Activated B cell treated with CpG ODN at 0.5 μM for 24 hours (primary cell): ENCODE results near the gene BRAT1. TPM values are rescaled to one million over a fixed set of nuclear protein-coding genes. Genes with fewer than 3 reads are reported as not detected.
A peak's percentile ranks its signal among the peaks of the same experiment; 100 is the strongest.
"Not testable (repeated sequence)": the region's sequence is repeated elsewhere in the genome, so short reads cannot be mapped to it uniquely, and the experiment has no call there.

Source experiments
- ATAC-seq: fragments of 200-7000 bp; cut with Tn5 transposase; one replicate; pipeline ENCODE4 v1.10.0; 2021; ENCODE audit warnings: low read depth, mild to moderate bottlenecking, moderate library complexity
- CTCF ChIA-PET: fragments of 350-600 bp; sonication (Branson Sonifier 250); formaldehyde crosslinking; loops from one replicate; lab custom pipeline; 2021; ENCODE audit warnings: antibody characterized with exemption; lab: Charles Lee
- POLR2A ChIA-PET: fragments of 350-600 bp; sonication (Branson Sonifier 250); formaldehyde crosslinking; loops from one replicate; lab custom pipeline; 2021; ENCODE audit warnings: antibody characterized with exemption; lab: Charles Lee
- DNase-seq: peaks from one replicate; pipeline ENCODE4 v3.0.0; 2022
- H3K27ac Mint-ChIP-seq: one replicate; pipeline ENCODE4 v1.8.0; 2020; ENCODE audit warnings: mixed read lengths
- H3K27me3 Mint-ChIP-seq: one replicate; pipeline ENCODE4 v1.8.0; 2021; ENCODE audit warnings: mixed read lengths
- H3K36me3 Mint-ChIP-seq: one replicate; pipeline ENCODE4 v1.8.0; 2021; ENCODE audit warnings: low read depth, mixed read lengths
- H3K4me1 Mint-ChIP-seq: one replicate; pipeline ENCODE4 v1.8.0; 2021; ENCODE audit warnings: mixed read lengths
- H3K4me3 Mint-ChIP-seq: one replicate; pipeline ENCODE4 v1.8.0; 2020; ENCODE audit warnings: mild to moderate bottlenecking, mixed read lengths
- H3K9me3 Mint-ChIP-seq: one replicate; pipeline ENCODE4 v1.8.0; 2020; ENCODE audit warnings: mixed read lengths
- intact Hi-C: fragments of 100-400 bp; cut with micrococcal nuclease; formaldehyde crosslinking; loops from one replicate; pipeline ENCODE4 v1.15.1; 2024
- total RNA-seq: library from RNA; stranded (reverse); gene quantifications from 2 replicates; pipeline ENCODE4 v1.2.3, GENCODE V29; 2022
- TF ChIP-seq, protein P1 (sequence below): fragments of 200-600 bp; IDR thresholded peaks from one replicate; pipeline ENCODE4 v1.8.0; 2022; ENCODE audit warnings: antibody characterized with exemption, mild to moderate bottlenecking

Gene BRAT1
- total RNA-seq, 1 donor from 2014 or later: 31.7 TPM

- CTCF ChIA-PET, H3K27ac Mint-ChIP-seq, H3K27me3 Mint-ChIP-seq, intact Hi-C loops, ATAC-seq, H3K36me3 Mint-ChIP-seq, H3K4me3 Mint-ChIP-seq, DNase-seq, H3K9me3 Mint-ChIP-seq: not testable (repeated sequence)
- POLR2A ChIA-PET: interaction anchor here (0.6 to 0.8 kb wide), 6 partner anchors 10 to 178 kb away, joined by 3 to 9 read pairs (median 4); no protein-coding TSS in a partner anchor
- peaks cover 39% of the 10 kb centered on the region for H3K4me1 Mint-ChIP-seq
Measured at GRCh38 chr7:2532816-2533215, 22.5 kb downstream of the BRAT1 start.

- H3K36me3 Mint-ChIP-seq: peaks cover 11% of the 10 kb centered on the region
- ATAC-seq, H3K4me3 Mint-ChIP-seq, H3K9me3 Mint-ChIP-seq, CTCF ChIA-PET, DNase-seq, H3K27me3 Mint-ChIP-seq, intact Hi-C loops, POLR2A ChIA-PET: not testable (repeated sequence)
- peaks cover 44% of the 10 kb centered on the region for H3K4me1 Mint-ChIP-seq
- peak overlapping the region; percentile 41 for H3K27ac Mint-ChIP-seq
Measured at GRCh38 chr7:2532199-2532772, 23.0 kb downstream of the BRAT1 start.

GRCh38 chr7:2531796-2532110 is 23.6 kb downstream of the BRAT1 start:
- ATAC-seq, H3K27me3 Mint-ChIP-seq, H3K4me3 Mint-ChIP-seq, DNase-seq, intact Hi-C loops, H3K9me3 Mint-ChIP-seq, CTCF ChIA-PET: not testable (repeated sequence)
- Mint-ChIP-seq H3K27ac (peak overlapping the region; percentile 97), H3K4me1 (peaks cover 50% of the 10 kb centered on the region), H3K36me3 (peaks cover 15% of the 10 kb centered on the region)
- POLR2A ChIA-PET: interaction anchor here (1.5 kb wide), 1 partner anchor 18 kb away, joined by 4 read pairs; no protein-coding TSS in a partner anchor

- ATAC-seq, DNase-seq, H3K9me3 Mint-ChIP-seq, H3K27me3 Mint-ChIP-seq: not testable (repeated sequence)
- ChIA-PET POLR2A (interaction anchor here (0.6 to 5.7 kb wide), 14 partner anchors 9 to 178 kb away, joined by 3 to 304 read pairs (median 6); partner anchors contain the start of genes EIF3B, LFNG and TTYH3), CTCF (interaction anchor here (1.4 kb wide), 1 partner anchor 77 kb away, joined by 3 read pairs; no protein-coding TSS in a partner anchor)
- Mint-ChIP-seq H3K27ac (peak overlapping the region; percentile 97), H3K36me3 (peaks cover 20% of the 10 kb centered on the region), H3K4me3 (peak overlapping the region; percentile 79), H3K4me1 (peaks cover 53% of the 10 kb centered on the region)
- intact Hi-C loops: loop anchor here (1.0 kb wide), 3 partner anchors 9 to 242 kb away; partner anchors contain the start of gene BRAT1
Measured at GRCh38 chr7:2530994-2531795, 24.1 kb downstream of the BRAT1 start.

DNA sequence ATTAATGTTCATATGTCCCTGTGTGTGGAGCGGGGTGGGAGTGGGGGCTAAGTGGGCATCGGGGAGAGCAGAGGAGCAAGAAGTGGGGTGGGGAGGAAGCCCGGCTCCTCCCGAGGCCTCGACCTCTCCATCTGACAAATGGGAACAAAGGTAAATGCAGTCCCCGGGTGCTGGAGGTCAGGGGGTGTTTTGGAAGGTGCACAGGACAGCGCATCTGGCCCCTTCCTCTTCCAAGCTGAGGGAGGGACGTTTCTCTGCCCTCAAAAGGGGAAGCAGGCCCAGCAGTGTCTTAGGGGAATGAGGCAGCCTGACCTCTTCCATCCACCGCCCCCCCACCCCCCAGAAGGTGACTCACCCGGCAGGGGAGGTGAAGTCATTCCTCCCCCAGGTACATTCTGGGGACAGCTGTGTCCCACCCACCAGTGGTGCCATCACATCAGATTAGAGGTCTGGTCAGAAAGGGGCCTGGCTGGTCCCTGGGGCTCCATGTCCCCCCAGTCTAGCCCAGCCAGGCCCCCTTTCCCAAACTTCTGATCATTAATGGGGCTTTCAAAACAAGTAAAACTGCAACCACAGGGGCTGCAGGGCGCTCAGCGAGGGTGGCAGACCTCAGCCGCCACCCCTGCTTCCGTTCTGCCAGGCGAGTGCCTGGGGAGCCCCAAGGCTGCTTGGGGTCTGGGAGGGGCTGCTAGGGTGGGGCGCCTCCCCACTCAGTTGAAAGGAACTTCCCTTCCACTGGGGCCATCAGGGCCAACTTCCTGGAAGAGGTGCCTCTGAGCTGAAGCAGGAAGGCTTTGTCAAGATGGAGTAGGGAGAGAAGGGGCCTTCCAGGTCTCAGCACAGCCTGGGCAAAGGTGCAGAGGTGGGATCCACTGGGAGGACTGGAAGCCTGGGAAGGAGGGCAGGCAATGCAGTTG is 25.0 kb downstream of the BRAT1 start:
- ATAC-seq (peak; percentile 63), DNase-seq (peak; percentile 70)
- intact Hi-C loops: loop anchor here (1.0 kb wide), 3 partner anchors 8 to 243 kb away; partner anchors contain the start of gene BRAT1
- CTCF ChIA-PET: interaction anchor here (1.0 to 1.5 kb wide), 3 partner anchors 19 to 78 kb away, joined by 3 to 10 read pairs (median 3); no protein-coding TSS in a partner anchor
- Mint-ChIP-seq H3K4me1 (peaks cover 61% of the 10 kb centered on the region), H3K36me3 (peaks cover 28% of the 10 kb centered on the region), H3K27me3 (no peaks in the 10 kb centered on the region), H3K9me3 (no peaks in the 10 kb centered on the region), H3K4me3 (peak overlapping the region; percentile 79), H3K27ac (peak overlapping the region; percentile 97)
- TF ChIP-seq, protein P1, sequence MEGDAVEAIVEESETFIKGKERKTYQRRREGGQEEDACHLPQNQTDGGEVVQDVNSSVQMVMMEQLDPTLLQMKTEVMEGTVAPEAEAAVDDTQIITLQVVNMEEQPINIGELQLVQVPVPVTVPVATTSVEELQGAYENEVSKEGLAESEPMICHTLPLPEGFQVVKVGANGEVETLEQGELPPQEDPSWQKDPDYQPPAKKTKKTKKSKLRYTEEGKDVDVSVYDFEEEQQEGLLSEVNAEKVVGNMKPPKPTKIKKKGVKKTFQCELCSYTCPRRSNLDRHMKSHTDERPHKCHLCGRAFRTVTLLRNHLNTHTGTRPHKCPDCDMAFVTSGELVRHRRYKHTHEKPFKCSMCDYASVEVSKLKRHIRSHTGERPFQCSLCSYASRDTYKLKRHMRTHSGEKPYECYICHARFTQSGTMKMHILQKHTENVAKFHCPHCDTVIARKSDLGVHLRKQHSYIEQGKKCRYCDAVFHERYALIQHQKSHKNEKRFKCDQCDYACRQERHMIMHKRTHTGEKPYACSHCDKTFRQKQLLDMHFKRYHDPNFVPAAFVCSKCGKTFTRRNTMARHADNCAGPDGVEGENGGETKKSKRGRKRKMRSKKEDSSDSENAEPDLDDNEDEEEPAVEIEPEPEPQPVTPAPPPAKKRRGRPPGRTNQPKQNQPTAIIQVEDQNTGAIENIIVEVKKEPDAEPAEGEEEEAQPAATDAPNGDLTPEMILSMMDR: no peak
- POLR2A ChIA-PET: interaction anchor here (0.5 to 5.7 kb wide), 29 partner anchors 9 to 230 kb away, joined by 3 to 304 read pairs (median 5); partner anchors contain the start of genes BRAT1, EIF3B, IQCE and LFNG

DNA sequence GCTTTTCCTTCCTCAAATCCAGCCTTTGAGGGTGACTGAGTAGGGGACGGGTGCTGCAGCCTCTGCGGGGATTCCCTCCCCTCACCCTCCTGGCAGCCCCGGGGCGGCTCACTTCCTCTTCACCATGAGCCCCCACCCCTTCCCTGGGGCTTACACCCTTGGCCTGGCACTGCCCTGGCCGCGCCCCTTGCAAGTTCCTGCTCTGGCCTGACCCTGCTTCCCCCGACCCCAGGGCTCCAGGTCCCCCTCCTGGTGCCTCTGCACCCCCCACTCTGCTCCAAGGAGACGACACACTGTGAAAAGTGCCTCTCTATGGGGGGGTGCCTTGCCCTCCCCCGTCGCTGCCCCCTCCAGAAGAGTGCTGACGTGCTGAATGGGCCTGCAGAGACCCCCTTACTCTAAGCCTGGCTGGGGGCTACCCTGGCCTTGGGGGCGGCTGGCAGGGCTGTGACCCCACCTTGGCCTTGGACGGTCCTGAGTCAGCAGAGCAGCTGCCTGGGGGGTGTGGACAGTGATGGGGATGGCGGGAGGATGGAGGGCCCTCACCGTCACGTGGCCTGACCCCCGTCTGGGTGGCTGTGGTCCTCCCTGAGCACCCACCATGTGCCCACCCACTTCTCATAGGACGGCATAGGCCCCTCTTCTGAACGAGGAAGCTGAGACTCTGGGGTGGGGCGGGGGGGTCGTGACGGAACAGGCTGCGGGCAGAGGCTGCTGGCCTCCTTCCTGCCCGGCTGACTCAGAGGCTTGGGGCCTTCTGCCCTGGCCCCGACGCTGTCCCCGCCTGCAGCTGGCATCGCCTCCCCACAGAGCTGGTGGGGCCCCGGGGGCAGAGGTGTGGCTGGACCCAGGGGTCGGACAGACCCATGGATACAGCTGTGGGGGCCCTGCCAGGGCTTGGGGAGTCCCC is 25.9 kb downstream of the BRAT1 start:
- POLR2A ChIA-PET: interaction anchor here (0.6 to 5.7 kb wide), 31 partner anchors 9 to 229 kb away, joined by 3 to 304 read pairs (median 6); partner anchors contain the start of genes BRAT1, EIF3B, IQCE and LFNG
- H3K27ac Mint-ChIP-seq: peak overlapping the region; percentile 97
- H3K36me3 Mint-ChIP-seq: peaks cover 28% of the 10 kb centered on the region
- ATAC-seq (peak; percentile 68), DNase-seq (peak; percentile 79)
- H3K4me3 Mint-ChIP-seq: peak overlapping the region; percentile 79
- peaks cover 66% of the 10 kb centered on the region for H3K4me1 Mint-ChIP-seq
- H3K9me3 Mint-ChIP-seq: no peaks in the 10 kb centered on the region
- H3K27me3 Mint-ChIP-seq: no peaks in the 10 kb centered on the region
- TF ChIP-seq, protein P1: no peak
- intact Hi-C loops: loop anchor here (1.0 to 10.0 kb wide), 11 partner anchors 7 to 1305 kb away; partner anchors contain the start of genes BRAT1, LFNG, MAD1L1 and TTYH3
- CTCF ChIA-PET: interaction anchor here (0.6 to 2.7 kb wide), 6 partner anchors 19 to 180 kb away, joined by 3 to 10 read pairs (median 4); no protein-coding TSS in a partner anchor
